SK-N-SH treated with all-trans-retinoic acid at 6 μM for 48 hours (cell line): ENCODE data around the gene RASGEF1C.

Experiments used
- ATAC-seq: fragments of 200-7000 bp; cut with Tn5 transposase; 3 replicates; pipeline ENCODE4 v1.9.1; 2020; ENCODE audit warnings: mild to moderate bottlenecking, moderate library complexity
- ARNTL ChIP-seq: fragments of 450-650 bp; formaldehyde crosslinking; IDR thresholded peaks from 2 replicates; pipeline ENCODE4 v1.5.0; 2020; ENCODE audit warnings: low read depth, mild to moderate bottlenecking, moderate library complexity, borderline replicate concordance
- BACH2 ChIP-seq: fragments of 250-450 bp; sonication (Bioruptor Pico); IDR thresholded peaks from 2 replicates; pipeline ENCODE4 v1.9.0; 2021; ENCODE audit warnings: mild to moderate bottlenecking, borderline replicate concordance
- CREB5 ChIP-seq: fragments of 250-450 bp; sonication (Bioruptor Pico); IDR thresholded peaks from 2 replicates; pipeline ENCODE4 v1.5.1; 2020; ENCODE audit warnings: low read depth, mild to moderate bottlenecking, moderate library complexity
- CSDC2 ChIP-seq: fragments of 250-450 bp; sonication (Bioruptor Pico); IDR thresholded peaks from 2 replicates; pipeline ENCODE4 v1.5.0; 2020; ENCODE audit warnings: mild to moderate bottlenecking, moderate library complexity
- ESRRG ChIP-seq: fragments of 250-450 bp; sonication (Bioruptor Pico); IDR thresholded peaks from 2 replicates; pipeline ENCODE4 v1.6.1; 2021; ENCODE audit warnings: mild to moderate bottlenecking
- GLIS3 ChIP-seq: fragments of 250-450 bp; sonication (Bioruptor Pico); IDR thresholded peaks from 2 replicates; pipeline ENCODE4 v1.5.0; 2020; ENCODE audit warnings: mild to moderate bottlenecking, moderate library complexity
- ISL1 ChIP-seq: fragments of 250-450 bp; sonication (Bioruptor Pico); IDR thresholded peaks from 2 replicates; pipeline ENCODE4 v2.1.2; 2022; ENCODE audit warnings: mild to moderate bottlenecking, moderate library complexity
- OSR1 ChIP-seq: fragments of 250-450 bp; sonication (Bioruptor Pico); IDR thresholded peaks from 2 replicates; pipeline ENCODE4 v1.8.0; 2022; ENCODE audit warnings: moderate library complexity, mild to moderate bottlenecking, inconsistent platforms
- PATZ1 ChIP-seq: fragments of 250-450 bp; sonication (Bioruptor Pico); IDR thresholded peaks from 2 replicates; pipeline ENCODE4 v1.8.0; 2020; ENCODE audit warnings: mild to moderate bottlenecking, moderate library complexity, borderline replicate concordance
- PPARA ChIP-seq: fragments of 250-450 bp; sonication (Bioruptor Pico); IDR thresholded peaks from 2 replicates; pipeline ENCODE4 v1.5.0; 2020; ENCODE audit warnings: mild to moderate bottlenecking, borderline replicate concordance
- RARB ChIP-seq: fragments of 250-450 bp; sonication (Bioruptor Pico); IDR thresholded peaks from 2 replicates; pipeline ENCODE4 v1.8.0; 2021; ENCODE audit warnings: mild to moderate bottlenecking, moderate library complexity
- SNAI2 ChIP-seq: fragments of 250-450 bp; sonication (Bioruptor Pico); IDR thresholded peaks from 2 replicates; pipeline ENCODE4 v1.5.0; 2020; ENCODE audit warnings: mild to moderate bottlenecking, moderate library complexity
- TCF4 ChIP-seq: fragments of 250-450 bp; sonication (Bioruptor Pico); IDR thresholded peaks from 2 replicates; pipeline ENCODE4 v1.8.0; 2021; ENCODE audit warnings: mild to moderate bottlenecking, moderate library complexity, borderline replicate concordance
- TOX ChIP-seq: fragments of 250-450 bp; sonication (Bioruptor Pico); IDR thresholded peaks from 2 replicates; pipeline ENCODE4 v1.8.0; 2021; ENCODE audit warnings: mild to moderate bottlenecking, moderate library complexity, borderline replicate concordance
- TSHZ2 ChIP-seq: fragments of 250-450 bp; sonication (Bioruptor Pico); IDR thresholded peaks from 2 replicates; pipeline ENCODE4 v1.5.0; 2020; ENCODE audit warnings: mild to moderate bottlenecking, moderate library complexity
- ZC3H10 ChIP-seq: fragments of 250-450 bp; sonication (Bioruptor Pico); IDR thresholded peaks from 2 replicates; pipeline ENCODE4 v1.5.1; 2021; ENCODE audit warnings: mild to moderate bottlenecking, moderate library complexity
- ZFP3 ChIP-seq: fragments of 250-450 bp; sonication (Bioruptor Pico); IDR thresholded peaks from 2 replicates; pipeline ENCODE4 v1.5.0; 2020; ENCODE audit warnings: mild to moderate bottlenecking, moderate library complexity
- ZFP30 ChIP-seq: fragments of 450-650 bp; formaldehyde crosslinking; IDR thresholded peaks from 2 replicates; pipeline ENCODE4 v1.5.0; 2022; ENCODE audit warnings: mild to moderate bottlenecking, moderate library complexity
- ZNF565 ChIP-seq: fragments of 450-650 bp; formaldehyde crosslinking; conservative IDR thresholded peaks from 2 replicates; pipeline ENCODE4 v1.5.0; 2020; ENCODE audit warnings: low read depth, mild to moderate bottlenecking, moderate library complexity
- ZNF70 ChIP-seq: fragments of 450-650 bp; formaldehyde crosslinking; IDR thresholded peaks from 2 replicates; pipeline ENCODE4 v1.5.0; 2020; ENCODE audit warnings: mild to moderate bottlenecking, moderate library complexity
- ZNF8 ChIP-seq: fragments of 450-650 bp; formaldehyde crosslinking; IDR thresholded peaks from 2 replicates; pipeline ENCODE4 v1.5.0; 2020; ENCODE audit warnings: mild to moderate bottlenecking, moderate library complexity

Gene RASGEF1C

GRCh38 chr5:180098991-180099732, 109.8 kb downstream of the RASGEF1C start:
- no peak; the same call in 2 of the 3 replicates for ATAC-seq
- no peak for TF ChIP-seq ZNF565 (CRISPR knock-in tag)
- TF ChIP-seq PATZ1 = no peak
- no peak for TF ChIP-seq OSR1 (CRISPR knock-in tag)
- no peak for TF ChIP-seq BACH2 (CRISPR knock-in tag)
- TF ChIP-seq ESRRG (CRISPR knock-in tag) = no peak
- no peak for TF ChIP-seq CREB5 (CRISPR knock-in tag)
- TF ChIP-seq ZNF70 = no peak
- TF ChIP-seq SNAI2 (CRISPR knock-in tag) = no peak
- no peak for TF ChIP-seq TSHZ2 (CRISPR knock-in tag)
- no peak for TF ChIP-seq ZFP3 (CRISPR knock-in tag)
- TF ChIP-seq ZFP30 (CRISPR knock-in tag) = no peak
- TF ChIP-seq ISL1 (CRISPR knock-in tag) = no peak
- no peak for TF ChIP-seq TCF4 (CRISPR knock-in tag)
- no peak for TF ChIP-seq ZNF8 (CRISPR knock-in tag)
- no peak for TF ChIP-seq PPARA (CRISPR knock-in tag)

- no peak for ATAC-seq
- no peak for TF ChIP-seq ZNF8 (CRISPR knock-in tag)
- TF ChIP-seq ISL1 (CRISPR knock-in tag) = no peak
- TF ChIP-seq OSR1 (CRISPR knock-in tag) = no peak
Observed at GRCh38 chr5:180098526-180098925, 110.5 kb downstream of the RASGEF1C start.

- ATAC-seq = no peak
- TF ChIP-seq ZNF565 (CRISPR knock-in tag) (no peak), ZNF8 (CRISPR knock-in tag) (no peak), PPARA (CRISPR knock-in tag) (no peak)
Observed at GRCh38 chr5:180097926-180098325, 111.1 kb downstream of the RASGEF1C start.

GRCh38 chr5:180097163-180097894, 111.7 kb downstream of the RASGEF1C start:
- no peak for ATAC-seq
- no peak for TF ChIP-seq GLIS3 (CRISPR knock-in tag)

- TF ChIP-seq PPARA (CRISPR knock-in tag) (no peak), CSDC2 (no peak), ARNTL (CRISPR knock-in tag) (no peak), ZFP30 (CRISPR knock-in tag) (no peak), ZFP3 (CRISPR knock-in tag) (no peak), ISL1 (CRISPR knock-in tag) (no peak), ZC3H10 (CRISPR knock-in tag) (no peak), RARB (CRISPR knock-in tag) (no peak), ZNF8 (CRISPR knock-in tag) (no peak), SNAI2 (CRISPR knock-in tag) (no peak), TOX (CRISPR knock-in tag) (no peak)
- TF ChIP-seq, all 23 proteins: peak for 0
- no peak for ATAC-seq
Observed at GRCh38 chr5:180096616-180097015, 112.4 kb downstream of the RASGEF1C start.
